Suppressor macrophage (primary cell): Measurements from ENCODE around the gene PKNOX2.

ENCODE experiments used
- DNase-seq, 4 experiments: peaks; one replicate each; pipeline ENCODE4 v3.0.0-alpha.2; 2020 to 2022

Gene PKNOX2

GRCh38 chr11:125369808-125370207, 205.3 kb downstream of the PKNOX2 start:
- no peak for DNase-seq

GRCh38 chr11:125370561-125371389, 206.2 kb downstream of the PKNOX2 start:
- no peak for DNase-seq

- no peak for DNase-seq
Observed at GRCh38 chr11:125371431-125371935, 206.9 kb downstream of the PKNOX2 start.

GRCh38 chr11:125372088-125372487, 207.5 kb downstream of the PKNOX2 start:
- DNase-seq = no peak

- DNase-seq = no peak
Observed at GRCh38 chr11:125372911-125373310, 208.4 kb downstream of the PKNOX2 start.

GRCh38 chr11:125373426-125374391, 209.2 kb downstream of the PKNOX2 start:
- DNase-seq = no peak

- no peak for DNase-seq
Observed at GRCh38 chr11:125374398-125374797, 209.8 kb downstream of the PKNOX2 start.

GRCh38 chr11:125375146-125375545, 210.6 kb downstream of the PKNOX2 start:
- no peak for DNase-seq

GRCh38 chr11:125376117-125376516, 211.6 kb downstream of the PKNOX2 start:
- no peak for DNase-seq

- no peak for DNase-seq
Observed at GRCh38 chr11:125376856-125377255, 212.3 kb downstream of the PKNOX2 start.

- no peak for DNase-seq
Observed at GRCh38 chr11:125378083-125378482, 213.5 kb downstream of the PKNOX2 start.

GRCh38 chr11:125378571-125378970, 214.0 kb downstream of the PKNOX2 start:
- DNase-seq = no peak

- no peak for DNase-seq
Observed at GRCh38 chr11:125379565-125379964, 215.0 kb downstream of the PKNOX2 start.

GRCh38 chr11:125379981-125380380, 215.4 kb downstream of the PKNOX2 start:
- no peak for DNase-seq

- no peak for DNase-seq
Observed at GRCh38 chr11:125380756-125381445, 216.3 kb downstream of the PKNOX2 start.

- no peak for DNase-seq
Observed at GRCh38 chr11:125381499-125382044, 217.0 kb downstream of the PKNOX2 start.

- DNase-seq = no peak
Observed at GRCh38 chr11:125382314-125382791, 217.8 kb downstream of the PKNOX2 start.

- no peak for DNase-seq
Observed at GRCh38 chr11:125382822-125383221, 218.3 kb downstream of the PKNOX2 start.

- DNase-seq = no peak
Observed at GRCh38 chr11:125384825-125385224, 220.3 kb downstream of the PKNOX2 start.

GRCh38 chr11:125387901-125388300, 223.3 kb downstream of the PKNOX2 start:
- no peak for DNase-seq

- DNase-seq = no peak
Observed at GRCh38 chr11:125388611-125389010, 224.1 kb downstream of the PKNOX2 start.
